Endodermal cell (in vitro differentiated cells): ENCODE measurements around the gene THSD1. TPM values are rescaled to one million over a fixed set of nuclear protein-coding genes. Genes with fewer than 3 reads are reported as not detected.
"Not testable (repeated sequence)": the region's sequence is repeated elsewhere in the genome, so short reads cannot be mapped to it uniquely, and the experiment has no call there.

Experiments used
- DNase-seq: peaks from one replicate; pipeline ENCODE4 v3.0.0-alpha.2; 2017
- H3K27ac ChIP-seq: 2 replicates; pipeline ENCODE4 v1.5.1; 2013; ENCODE audit warnings: mild to moderate bottlenecking, low read depth, low read length, moderate library complexity
- H3K27me3 ChIP-seq: 2 replicates; pipeline ENCODE4 v1.6.1; 2013; ENCODE audit warnings: mild to moderate bottlenecking, low read length, moderate library complexity; ENCODE audit not compliant: insufficient read depth, control insufficient read depth, poor library complexity, severe bottlenecking
- H3K36me3 ChIP-seq: 2 replicates; pipeline ENCODE4 v1.7.0; 2013; ENCODE audit warnings: mild to moderate bottlenecking, low read length, moderate library complexity; ENCODE audit not compliant: control insufficient read depth, insufficient read depth
- H3K4me1 ChIP-seq: one replicate; pipeline ENCODE4 v1.7.0; 2013; ENCODE audit warnings: low read length; ENCODE audit not compliant: control insufficient read depth, insufficient read depth
- H3K4me3 ChIP-seq: 2 replicates; pipeline ENCODE4 v1.5.1; 2013; ENCODE audit warnings: mild to moderate bottlenecking, low read length, moderate library complexity
- H3K9ac ChIP-seq: 2 replicates; pipeline ENCODE4 v1.6.1; 2013; ENCODE audit warnings: mild to moderate bottlenecking, low read length, moderate library complexity; ENCODE audit not compliant: poor library complexity, severe bottlenecking; ENCODE audit errors: extremely low read depth
- H3K9me3 ChIP-seq: 2 replicates; pipeline ENCODE4 v1.6.1; 2013; ENCODE audit warnings: mild to moderate bottlenecking, low read length, moderate library complexity; ENCODE audit not compliant: control insufficient read depth
- H3K27ac Mint-ChIP-seq: 2 replicates; pipeline ENCODE4 v1.8.0; 2020; ENCODE audit warnings: mixed read lengths
- H3K27me3 Mint-ChIP-seq: 2 replicates; pipeline ENCODE4 v1.8.0; 2021; ENCODE audit warnings: mild to moderate bottlenecking, mixed read lengths; ENCODE audit not compliant: insufficient read depth
- H3K36me3 Mint-ChIP-seq: 2 replicates; pipeline ENCODE4 v1.8.0; 2020; ENCODE audit warnings: low read depth, mixed read lengths
- H3K4me1 Mint-ChIP-seq: 2 replicates; pipeline ENCODE4 v1.8.0; 2020; ENCODE audit warnings: mixed read lengths
- H3K4me3 Mint-ChIP-seq: 2 replicates; pipeline ENCODE4 v1.8.0; 2020; ENCODE audit warnings: mild to moderate bottlenecking, moderate library complexity, mixed read lengths
- H3K9me3 Mint-ChIP-seq: 2 replicates; pipeline ENCODE4 v1.8.0; 2020; ENCODE audit warnings: mild to moderate bottlenecking, mixed read lengths
- CTCF ChIP-seq: fragments of 200-600 bp; sonication (generic); conservative IDR thresholded peaks from 2 replicates; pipeline ENCODE4 v1.5.0; 2021; ENCODE audit warnings: antibody characterized with exemption, mild to moderate bottlenecking
- WGBS, 2 experiments: methylation state at CpG; one replicate each; pipeline versions ENCODE4 v1.1.5 to v1.1.7; 2013; ENCODE audit warnings: missing lambda C conversion rate in 2 of 2, mixed read lengths in 1 of 2; ENCODE audit not compliant: insufficient coverage in 1 of 2, insufficient read length in 1 of 2; 5-methylcytosine and 5-hydroxymethylcytosine counted together
- total RNA-seq, 2 donors: library from RNA; stranded (reverse); fragmentation: NEBNext Ultra II Directional in 1 of 2; extraction: Animal tissue kit (Norgen Biotek cat#: 25700) in 1 of 2; gene quantifications; 2 replicates in 1 of 2; 3 replicates in 1 of 2; pipeline ENCODE4 v1.2.1, GENCODE V29; 2021

Gene THSD1
- total RNA-seq, 2 donors from 2014 or later = 0.48 to 0.73 TPM

- peaks cover 5% of the 10 kb centered on the region for H3K9me3 Mint-ChIP-seq
- no peak overlapping the region for H3K27ac Mint-ChIP-seq
- WGBS, 2 experiments = 100% methylated on average over 1 of the region's 1 CpG; no CpG with 5 or more reads in 1 of the 2 experiments
- Histone ChIP-seq H3K36me3 (peaks cover 50% of the 10 kb centered on the region), H3K9me3 (no peaks in the 10 kb centered on the region), H3K4me3 (no peak overlapping the region), H3K9ac (no peak overlapping the region), H3K27ac (no peak overlapping the region), H3K4me1 (no peaks in the 10 kb centered on the region), H3K27me3 (no peaks in the 10 kb centered on the region)
- DNase-seq = no peak
- H3K27me3 Mint-ChIP-seq = peaks cover 8% of the 10 kb centered on the region
- H3K36me3 Mint-ChIP-seq = peaks cover 52% of the 10 kb centered on the region
- no peak overlapping the region for H3K4me3 Mint-ChIP-seq
- no peak for TF ChIP-seq CTCF
- no peaks in the 10 kb centered on the region for H3K4me1 Mint-ChIP-seq
Observed at GRCh38 chr13:52412128-52412527, 6.2 kb upstream of the THSD1 start.

- H3K27ac Mint-ChIP-seq = no peak overlapping the region
- DNase-seq = no peak
- Histone ChIP-seq H3K36me3 (peaks cover 45% of the 10 kb centered on the region), H3K9ac (no peak overlapping the region), H3K27me3 (peaks cover 4% of the 10 kb centered on the region), H3K9me3 (no peaks in the 10 kb centered on the region), H3K27ac (no peak overlapping the region), H3K4me3 (no peak overlapping the region), H3K4me1 (no peaks in the 10 kb centered on the region)
- no peaks in the 10 kb centered on the region for H3K4me1 Mint-ChIP-seq
- H3K27me3 Mint-ChIP-seq = peaks cover 13% of the 10 kb centered on the region
- peaks cover 5% of the 10 kb centered on the region for H3K9me3 Mint-ChIP-seq
- H3K4me3 Mint-ChIP-seq = no peak overlapping the region
- TF ChIP-seq CTCF = no peak
- H3K36me3 Mint-ChIP-seq = peaks cover 51% of the 10 kb centered on the region
- 93 to 96% methylated on average over 4 of the region's 4 CpGs for WGBS, 2 experiments
Observed at GRCh38 chr13:52411629-52412028, 5.7 kb upstream of the THSD1 start.

GRCh38 chr13:52408071-52408658 lies 2.2 kb upstream of the THSD1 start:
- not testable (repeated sequence) for H3K9me3 Mint-ChIP-seq, H3K9ac ChIP-seq, H3K27ac ChIP-seq, H3K4me1 ChIP-seq, H3K9me3 ChIP-seq, H3K4me3 ChIP-seq, H3K27ac Mint-ChIP-seq, H3K4me3 Mint-ChIP-seq, H3K4me1 Mint-ChIP-seq
- Histone ChIP-seq H3K27me3 (peaks cover 32% of the 10 kb centered on the region), H3K36me3 (peaks cover 21% of the 10 kb centered on the region)
- Mint-ChIP-seq H3K27me3 (peaks cover 42% of the 10 kb centered on the region), H3K36me3 (peaks cover 27% of the 10 kb centered on the region)
- DNase-seq = peak; percentile 55
- WGBS, 2 experiments = 94 to 96% methylated on average over 9 to 33 of the region's 33 CpGs

GRCh38 chr13:52407436-52407835 lies 1.5 kb upstream of the THSD1 start:
- DNase-seq, H3K4me3 ChIP-seq, H3K4me1 Mint-ChIP-seq, H3K9me3 Mint-ChIP-seq, H3K4me3 Mint-ChIP-seq, H3K27ac Mint-ChIP-seq, H3K4me1 ChIP-seq, H3K9me3 ChIP-seq, H3K27ac ChIP-seq, H3K9ac ChIP-seq: not testable (repeated sequence)
- Histone ChIP-seq H3K36me3 (peaks cover 14% of the 10 kb centered on the region), H3K27me3 (peaks cover 32% of the 10 kb centered on the region)
- Mint-ChIP-seq H3K27me3 (peaks cover 48% of the 10 kb centered on the region), H3K36me3 (peaks cover 27% of the 10 kb centered on the region)
- 91 to 96% methylated on average over 12 of the region's 12 CpGs for WGBS, 2 experiments
